Body of pancreas (tissue), 4 donors: ENCODE data around the gene HIVEP2. TPM values are rescaled to one million over a fixed set of nuclear protein-coding genes. Genes with fewer than 3 reads are reported as not detected.
A peak's percentile ranks its signal among the peaks of the same experiment; 100 is the strongest.

Source experiments
- ATAC-seq: fragments of 150-250 bp; one replicate; pipeline ENCODE4 v1.9.1; 2016
- DNase-seq, 4 donors: peaks; one replicate each; pipeline ENCODE4 v3.0.0-alpha.2; 2019
- H3K27ac ChIP-seq, 4 donors: fragments of 200-600 bp; sonication (generic); 1 replicate in 3 of 4; 2 replicates in 1 of 4; pipeline versions ENCODE4 v1.5.1 to v1.6.1; 2016 to 2019; ENCODE audit warnings: mild to moderate bottlenecking in 1 of 4, mixed read lengths in 1 of 4, moderate library complexity in 1 of 4
- H3K27me3 ChIP-seq, 2 donors: fragments of 200-600 bp; sonication (generic); one replicate each; pipeline ENCODE4 v1.6.0; 2016; ENCODE audit warnings: mild to moderate bottlenecking in 1 of 2
- H3K36me3 ChIP-seq, 2 donors: fragments of 200-600 bp; sonication (generic); replicated peaks in 1 of 2; 2 replicates each; pipeline ENCODE4 v1.5.1; 2016; ENCODE audit warnings: low read depth in 2 of 2; ENCODE audit not compliant: insufficient read depth in 1 of 2
- H3K4me1 ChIP-seq: fragments of 200-600 bp; sonication (generic); one replicate; pipeline ENCODE4 v1.6.0; 2016
- H3K4me3 ChIP-seq, 2 donors: fragments of 200-600 bp; sonication (generic); 1 replicate in 1 of 2; 2 replicates in 1 of 2; pipeline ENCODE4 v1.5.1; 2016 to 2019
- H3K9me3 ChIP-seq, 3 donors: fragments of 200-600 bp; sonication (generic); 1 replicate in 2 of 3; 2 replicates in 1 of 3; pipeline ENCODE4 v1.5.1; 2016
- CTCF ChIP-seq, 7 experiments: fragments of 450-650 bp in 4 of 7; fragments of 200-600 bp in 3 of 7; sonication (generic) in 3 of 7; IDR thresholded peaks; one replicate each; pipeline ENCODE4 v1.5.1; 2016 to 2019; ENCODE audit warnings: antibody characterized with exemption in 7 of 7
- POLR2A ChIP-seq, 3 donors: fragments of 450-650 bp; IDR thresholded peaks; one replicate each; pipeline ENCODE4 v1.6.1; 2016; ENCODE audit warnings: antibody characterized with exemption in 3 of 3, mild to moderate bottlenecking in 2 of 3
- WGBS, 2 donors: methylation state at CpG; one replicate each; pipeline ENCODE4 v1.1.5; 2017; 5-methylcytosine and 5-hydroxymethylcytosine counted together
- intact Hi-C: fragments of 100-400 bp; cut with DNase I; formaldehyde crosslinking; loops from one replicate; pipeline ENCODE4 v1.15.1; 2023
- total RNA-seq, 2 donors: library from RNA; depleted of rRNA; stranded (reverse); fragments of >200 nt; gene quantifications; one replicate each; pipeline ENCODE4 v1.1.0, GENCODE V29; 2016

Gene HIVEP2
- total RNA-seq, 2 donors from 2014 or later, result 11.2 to 16.5 TPM

GRCh38 chr6:142888456-142888855, 56.5 kb downstream of the HIVEP2 start:
- peaks cover 52% of the 10 kb centered on the region for H3K4me1 ChIP-seq
- no peaks in the 10 kb centered on the region for H3K27me3 ChIP-seq
- no peak overlapping the region for H3K4me3 ChIP-seq
- no peak for DNase-seq
- no peak overlapping the region for H3K27ac ChIP-seq
- no peak for ATAC-seq
- 85 to 97% methylated on average over 1 of the region's 1 CpG for WGBS, 2 donors
- intact Hi-C loops, result no loop called here
- H3K9me3 ChIP-seq, result no peaks in the 10 kb centered on the region
- no peaks in the 10 kb centered on the region for H3K36me3 ChIP-seq
- TF ChIP-seq CTCF (IDR thresholded peaks at IDR 0.05) (no peak), POLR2A (IDR thresholded peaks at IDR 0.05) (no peak)

GRCh38 chr6:142887517-142887916, 57.5 kb downstream of the HIVEP2 start:
- WGBS, 2 donors, result 72 to 73% methylated on average over 3 of the region's 3 CpGs
- intact Hi-C loops, result no loop called here
- no peaks in the 10 kb centered on the region for H3K27me3 ChIP-seq

GRCh38 chr6:142886431-142887170, 58.4 kb downstream of the HIVEP2 start:
- Histone ChIP-seq H3K9me3 (no peaks in the 10 kb centered on the region), H3K36me3 (no peaks in the 10 kb centered on the region), H3K4me3 (no peak overlapping the region), H3K4me1 (peaks cover 38% of the 10 kb centered on the region), H3K27me3 (no peaks in the 10 kb centered on the region), H3K27ac (peak overlapping the region; percentile 9 to 82 (median 76))
- intact Hi-C loops, result no loop called here
- 10 to 18% methylated on average over 4 of the region's 4 CpGs for WGBS, 2 donors
- DNase-seq (peak in 1 of 4 donors; percentile 29), ATAC-seq (peak; percentile 34)
- TF ChIP-seq POLR2A (IDR thresholded peaks at IDR 0.05), result no peak
- TF ChIP-seq CTCF (IDR thresholded peaks at IDR 0.05), result peak in 4 of 7 experiments; percentile 24 to 49 (median 36)

More at GRCh38 chr6:142887517-142887916, 57.5 kb downstream of the HIVEP2 start:
- DNase-seq (no peak), ATAC-seq (no peak)
- H3K9me3 ChIP-seq, result no peaks in the 10 kb centered on the region
- peaks cover 44% of the 10 kb centered on the region for H3K4me1 ChIP-seq
- H3K36me3 ChIP-seq, result no peaks in the 10 kb centered on the region
- H3K4me3 ChIP-seq, result no peak overlapping the region
- no peak for TF ChIP-seq POLR2A (IDR thresholded peaks at IDR 0.05)
- no peak for TF ChIP-seq CTCF (IDR thresholded peaks at IDR 0.05)
- peak overlapping the region in 2 of 4 donors; percentile 72 to 82 for H3K27ac ChIP-seq

GRCh38 chr6:142885182-142885867, 59.7 kb downstream of the HIVEP2 start:
- TF ChIP-seq CTCF (IDR thresholded peaks at IDR 0.05) (no peak), POLR2A (IDR thresholded peaks at IDR 0.05) (peak in 2 of 3 donors; percentile 6 to 24)
- ATAC-seq (peak; percentile 93), DNase-seq (peak; percentile 47 to 81 (median 54))
- intact Hi-C loops, result no loop called here
- Histone ChIP-seq H3K36me3 (no peaks in the 10 kb centered on the region), H3K4me1 (peaks cover 35% of the 10 kb centered on the region), H3K4me3 (no peak overlapping the region), H3K27ac (peak overlapping the region; percentile 60 to 82 (median 76)), H3K9me3 (no peaks in the 10 kb centered on the region), H3K27me3 (no peaks in the 10 kb centered on the region)
- 8 to 9% methylated on average over 10 of the region's 10 CpGs for WGBS, 2 donors
